NCI-H446 treated with DMSO at 0.1 percent for 48 hours (cell line): Measurements from ENCODE around the gene NEK7.
"Not testable (repeated sequence)": the region's sequence is repeated elsewhere in the genome, so short reads cannot be mapped to it uniquely, and the experiment has no call there.

ENCODE experiments used
- DNase-seq: peaks from one replicate; lab custom pipeline; 2025; lab: John Stamatoyannopoulos, UW

Gene NEK7

GRCh38 chr1:198290089-198290683, 133.4 kb downstream of the NEK7 start:
- no peak for DNase-seq

- DNase-seq, result no peak
These were observed 134.2 kb downstream of the NEK7 start for GRCh38 chr1:198291036-198291435.

- DNase-seq, result no peak
These were observed 135.1 kb downstream of the NEK7 start for GRCh38 chr1:198291924-198292323.

GRCh38 chr1:198295225-198295624, 138.4 kb downstream of the NEK7 start:
- no peak for DNase-seq

- DNase-seq, result no peak
These were observed 139.2 kb downstream of the NEK7 start for GRCh38 chr1:198295971-198296370.

GRCh38 chr1:198297281-198297680, 140.5 kb downstream of the NEK7 start:
- DNase-seq, result no peak

- DNase-seq, result no peak
These were observed 141.8 kb downstream of the NEK7 start for GRCh38 chr1:198298640-198299039.

- DNase-seq, result no peak
These were observed 143.7 kb downstream of the NEK7 start for GRCh38 chr1:198300451-198300850.

- no peak for DNase-seq
These were observed 147.6 kb downstream of the NEK7 start for GRCh38 chr1:198304431-198304830.

GRCh38 chr1:198314817-198315216, 158.0 kb downstream of the NEK7 start:
- not testable (repeated sequence) for DNase-seq

GRCh38 chr1:198315331-198315730, 158.5 kb downstream of the NEK7 start:
- DNase-seq, result not testable (repeated sequence)

GRCh38 chr1:198316546-198317100, 159.8 kb downstream of the NEK7 start:
- no peak for DNase-seq

GRCh38 chr1:198318085-198318484, 161.3 kb downstream of the NEK7 start:
- no peak for DNase-seq

GRCh38 chr1:198320759-198321158, 164.0 kb downstream of the NEK7 start:
- no peak for DNase-seq

GRCh38 chr1:198326232-198326631, 169.4 kb downstream of the NEK7 start:
- DNase-seq, result no peak

- no peak for DNase-seq
These were observed 170.1 kb downstream of the NEK7 start for GRCh38 chr1:198326915-198327314.

- DNase-seq, result no peak
These were observed 171.7 kb downstream of the NEK7 start for GRCh38 chr1:198328458-198329032.

GRCh38 chr1:198330982-198331615, 174.3 kb downstream of the NEK7 start:
- no peak for DNase-seq

GRCh38 chr1:198333744-198334143, 176.9 kb downstream of the NEK7 start:
- DNase-seq, result no peak

- no peak for DNase-seq
These were observed 178.9 kb downstream of the NEK7 start for GRCh38 chr1:198335663-198336062.

GRCh38 chr1:198337886-198338285, 181.1 kb downstream of the NEK7 start:
- DNase-seq, result no peak

- DNase-seq, result no peak
These were observed 183.3 kb downstream of the NEK7 start for GRCh38 chr1:198340139-198340538.

GRCh38 chr1:198346178-198346577, 189.4 kb downstream of the NEK7 start:
- DNase-seq, result no peak
